Left ventricle myocardium inferior (tissue), 1 donor: ENCODE measurements around the gene TMEM131L. TPM values are rescaled to one million over a fixed set of nuclear protein-coding genes. Genes with fewer than 3 reads are reported as not detected.
"Not testable (repeated sequence)": the region's sequence is repeated elsewhere in the genome, so short reads cannot be mapped to it uniquely, and the experiment has no call there.

Experiments used
- DNase-seq: peaks from one replicate; pipeline ENCODE4 v3.0.0-alpha.2; 2020
- H3K27ac ChIP-seq: fragments of 200-600 bp; replicated peaks from 2 replicates; pipeline ENCODE4 v1.8.0; 2021
- H3K27me3 ChIP-seq: fragments of 200-600 bp; 2 replicates; pipeline ENCODE4 v1.8.0; 2021; ENCODE audit warnings: low read depth
- H3K36me3 ChIP-seq: fragments of 200-600 bp; 2 replicates; pipeline ENCODE4 v1.8.0; 2021
- H3K4me1 ChIP-seq: fragments of 200-600 bp; 2 replicates; pipeline ENCODE4 v1.8.0; 2021
- H3K4me3 ChIP-seq: fragments of 200-600 bp; 2 replicates; pipeline ENCODE4 v1.8.0; 2021; ENCODE audit warnings: mild to moderate bottlenecking, moderate library complexity
- H3K9me3 ChIP-seq: fragments of 200-600 bp; replicated peaks from 2 replicates; pipeline ENCODE4 v1.8.0; 2021
- CTCF ChIP-seq: fragments of 200-600 bp; IDR thresholded peaks from 2 replicates; pipeline ENCODE4 v1.8.0; 2021; ENCODE audit warnings: antibody characterized with exemption, mild to moderate bottlenecking, borderline replicate concordance
- intact Hi-C: fragments of 100-400 bp; cut with micrococcal nuclease; formaldehyde crosslinking; loops from one replicate; pipeline ENCODE4 v1.11.0; 2022
- total RNA-seq: library from RNA; stranded (reverse); fragmentation: NEBNext Ultra II Directional; extraction: Animal tissue kit (Norgen Biotek cat#: 25700); gene quantifications from one replicate; pipeline ENCODE4 v1.2.1, GENCODE V29; 2021
- donor health status: DM: no; HTN: yes; CAD: no; lungs with severe emphysema.

The TMEM131L gene
- total RNA-seq, 1 donor from 2014 or later, result 14.9 TPM

GRCh38 chr4:153499005-153499404 lies 32.8 kb downstream of the TMEM131L start:
- Histone ChIP-seq H3K27me3 (no peaks in the 10 kb centered on the region), H3K36me3 (no peaks in the 10 kb centered on the region), H3K27ac (peak overlapping the region; percentile 73), H3K9me3 (no peaks in the 10 kb centered on the region), H3K4me1 (peaks cover 51% of the 10 kb centered on the region), H3K4me3 (no peak overlapping the region)
- TF ChIP-seq CTCF, result no peak
- intact Hi-C loops, result no loop called here
- peak; percentile 24 for DNase-seq

- no peak for TF ChIP-seq CTCF
Measured at GRCh38 chr4:153501578-153501977, 35.4 kb downstream of the TMEM131L start.

GRCh38 chr4:153502584-153502983 lies 36.4 kb downstream of the TMEM131L start:
- no peak for TF ChIP-seq CTCF
- Histone ChIP-seq H3K4me3 (no peak overlapping the region), H3K27me3 (no peaks in the 10 kb centered on the region), H3K36me3 (no peaks in the 10 kb centered on the region), H3K9me3 (no peaks in the 10 kb centered on the region), H3K27ac (no peak overlapping the region), H3K4me1 (peaks cover 28% of the 10 kb centered on the region)
- DNase-seq, result no peak
- intact Hi-C loops, result no loop called here

More at GRCh38 chr4:153501578-153501977, 35.4 kb downstream of the TMEM131L start:
- H3K36me3 ChIP-seq, result no peaks in the 10 kb centered on the region
- no peak for DNase-seq
- H3K9me3 ChIP-seq, result no peaks in the 10 kb centered on the region
- no peaks in the 10 kb centered on the region for H3K27me3 ChIP-seq
- peaks cover 38% of the 10 kb centered on the region for H3K4me1 ChIP-seq
- intact Hi-C loops, result no loop called here
- H3K27ac ChIP-seq, result no peak overlapping the region
- H3K4me3 ChIP-seq, result no peak overlapping the region

DNA sequence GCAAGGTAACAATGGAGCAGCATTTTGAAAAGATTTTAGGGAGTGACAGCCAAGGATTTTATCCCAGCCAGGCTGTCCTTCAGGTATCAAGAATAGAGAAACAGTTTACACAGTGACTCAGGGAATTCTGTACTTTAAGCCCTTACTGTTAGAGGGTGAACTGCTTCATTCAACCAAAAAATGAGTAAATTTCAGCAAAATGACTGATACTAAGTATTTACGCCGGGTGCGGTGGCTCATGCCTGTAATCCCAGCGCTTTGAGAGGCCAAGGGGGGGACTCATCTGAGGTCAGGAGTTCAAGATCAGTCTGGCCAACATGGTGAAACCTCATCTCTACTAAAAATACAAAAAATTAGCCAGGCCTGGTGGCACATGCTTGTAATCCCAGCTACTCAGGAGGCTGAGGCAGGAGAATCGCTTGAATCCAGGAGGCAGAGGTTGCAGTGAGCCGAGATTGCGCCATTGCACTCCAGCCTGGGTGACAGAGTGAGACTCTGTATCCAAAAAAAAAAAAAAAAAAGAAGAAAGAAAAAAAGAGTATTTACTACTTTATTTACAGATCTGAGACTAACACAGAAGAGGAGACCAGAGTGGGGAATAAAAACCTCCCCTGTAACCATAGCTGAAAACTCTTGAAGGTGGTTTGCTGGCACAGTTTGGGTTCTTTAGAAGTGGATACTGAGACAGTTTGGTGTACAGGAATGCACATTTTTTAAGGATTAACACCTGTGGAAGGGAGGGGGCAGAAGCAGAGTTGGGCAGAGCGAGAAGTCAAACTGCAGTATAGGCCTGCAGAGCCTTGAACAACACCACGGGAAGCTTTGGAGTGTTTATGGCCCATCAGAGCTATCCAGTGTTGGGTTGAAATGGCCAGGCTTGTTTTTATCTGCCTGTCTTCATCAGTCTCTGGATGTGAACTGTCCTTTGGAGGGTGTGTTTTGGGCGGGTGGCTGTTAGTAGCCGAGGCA lies 40.5 kb downstream of the TMEM131L start:
- Histone ChIP-seq H3K36me3 (no peaks in the 10 kb centered on the region), H3K27ac (no peak overlapping the region), H3K4me3 (no peak overlapping the region), H3K4me1 (peaks cover 8% of the 10 kb centered on the region), H3K27me3 (no peaks in the 10 kb centered on the region), H3K9me3 (no peaks in the 10 kb centered on the region)
- DNase-seq, result no peak
- intact Hi-C loops, result no loop called here
- TF ChIP-seq CTCF, result no peak

GRCh38 chr4:153507310-153508073 lies 41.3 kb downstream of the TMEM131L start:
- no peak for TF ChIP-seq CTCF
- H3K4me1 ChIP-seq, result peaks cover 9% of the 10 kb centered on the region
- H3K4me3 ChIP-seq, result no peak overlapping the region
- no peaks in the 10 kb centered on the region for H3K36me3 ChIP-seq
- no peaks in the 10 kb centered on the region for H3K9me3 ChIP-seq
- intact Hi-C loops, result no loop called here
- no peaks in the 10 kb centered on the region for H3K27me3 ChIP-seq
- no peak overlapping the region for H3K27ac ChIP-seq
- no peak for DNase-seq

- H3K9me3 ChIP-seq, H3K27ac ChIP-seq, H3K4me3 ChIP-seq, H3K27me3 ChIP-seq, intact Hi-C loops, DNase-seq, H3K36me3 ChIP-seq: not testable (repeated sequence)
- H3K4me1 ChIP-seq, result peaks cover 19% of the 10 kb centered on the region
Measured at GRCh38 chr4:153509212-153509611, 43.1 kb downstream of the TMEM131L start.
